Measurements from ENCODE around the gene TMEM191C. TPM values are rescaled to one million over a fixed set of nuclear protein-coding genes. Genes with fewer than 3 reads are reported as not detected.
"Not testable (repeated sequence)": the region's sequence is repeated elsewhere in the genome, so short reads cannot be mapped to it uniquely, and the experiment has no call there.

The TMEM191C gene
- total RNA-seq, 1 experiment from 2014 or later = 2.4 TPM

DNA sequence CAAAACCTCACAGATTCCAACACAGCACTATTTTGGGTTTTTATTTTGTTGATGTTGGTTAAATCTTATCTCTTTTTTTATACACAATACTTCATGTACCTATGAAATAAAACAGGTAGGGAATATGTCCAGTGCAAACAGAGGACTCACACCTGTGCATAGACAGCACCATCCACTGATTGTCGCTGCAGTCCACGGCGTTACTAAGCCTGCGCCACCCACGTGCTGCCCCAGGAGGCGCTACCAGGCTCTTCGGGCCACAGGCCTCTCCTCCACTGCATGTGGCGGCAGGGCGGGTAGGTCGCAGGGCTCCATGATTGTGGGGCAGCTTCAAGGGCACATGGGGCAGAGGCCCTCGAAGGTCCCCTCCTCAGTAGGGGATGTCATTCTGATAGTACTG, 5.8 kb downstream of the TMEM191C start:
- not testable (repeated sequence) for DNase-seq (ENCODE audit: low spot score)

DNA sequence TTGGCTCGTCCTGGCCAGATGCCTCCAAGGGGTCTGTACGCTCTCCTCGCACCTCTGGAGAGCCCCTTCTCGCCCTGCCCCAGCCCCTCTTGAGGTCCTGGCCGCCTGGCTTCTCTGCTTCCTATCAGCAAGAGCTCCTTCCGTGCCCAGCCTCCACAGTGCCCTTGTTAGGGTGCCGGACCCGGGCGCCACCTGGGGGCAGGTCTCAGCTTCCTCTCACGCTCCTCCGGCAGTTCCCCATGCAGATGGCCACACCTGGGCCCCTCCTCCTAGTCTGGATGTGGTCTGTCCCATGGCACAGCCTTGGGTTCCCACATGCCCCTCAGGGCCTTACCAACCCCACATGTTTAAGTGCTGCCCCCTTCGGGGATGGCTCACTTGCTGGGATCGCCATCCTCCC, 6.5 kb downstream of the TMEM191C start:
- not testable (repeated sequence) for DNase-seq (ENCODE audit: low spot score)

GRCh38 chr22:21484039-21484438, 16.9 kb downstream of the TMEM191C start:
- DNase-seq (ENCODE audit: low spot score) = not testable (repeated sequence)

GRCh38 chr22:21487723-21488122, 20.5 kb downstream of the TMEM191C start:
- DNase-seq (ENCODE audit: low spot score) = not testable (repeated sequence)

- not testable (repeated sequence) for DNase-seq (ENCODE audit: low spot score)
These were observed 22.0 kb downstream of the TMEM191C start for GRCh38 chr22:21489149-21489680.

DNA sequence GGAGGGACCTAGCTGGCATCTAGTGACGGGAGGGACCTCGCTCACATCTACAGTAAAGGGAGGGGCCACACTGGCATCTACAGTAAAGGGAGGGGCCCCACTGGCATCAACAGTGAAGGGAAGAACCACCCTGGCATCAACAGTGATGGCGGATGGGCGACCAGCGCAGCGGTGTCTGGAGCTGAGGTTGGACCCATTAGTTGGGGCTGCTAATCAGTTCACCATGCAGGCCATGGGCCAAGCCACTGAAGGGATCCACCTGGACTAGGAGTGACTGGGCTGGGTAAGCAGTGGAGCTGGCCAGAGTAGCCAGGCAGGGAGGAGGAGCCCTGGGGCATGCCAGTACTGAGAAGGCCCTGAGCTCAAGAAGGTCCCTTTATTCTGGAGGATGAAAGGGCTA, 23.4 kb downstream of the TMEM191C start:
- not testable (repeated sequence) for DNase-seq (ENCODE audit: low spot score)

- DNase-seq (ENCODE audit: low spot score) = not testable (repeated sequence)
These were observed 25.1 kb downstream of the TMEM191C start for GRCh38 chr22:21492271-21492670.

GRCh38 chr22:21493789-21494782, 26.9 kb downstream of the TMEM191C start:
- DNase-seq (ENCODE audit: low spot score) = not testable (repeated sequence)

- DNase-seq (ENCODE audit: low spot score) = not testable (repeated sequence)
These were observed 30.8 kb downstream of the TMEM191C start for GRCh38 chr22:21497984-21498383.

DNA sequence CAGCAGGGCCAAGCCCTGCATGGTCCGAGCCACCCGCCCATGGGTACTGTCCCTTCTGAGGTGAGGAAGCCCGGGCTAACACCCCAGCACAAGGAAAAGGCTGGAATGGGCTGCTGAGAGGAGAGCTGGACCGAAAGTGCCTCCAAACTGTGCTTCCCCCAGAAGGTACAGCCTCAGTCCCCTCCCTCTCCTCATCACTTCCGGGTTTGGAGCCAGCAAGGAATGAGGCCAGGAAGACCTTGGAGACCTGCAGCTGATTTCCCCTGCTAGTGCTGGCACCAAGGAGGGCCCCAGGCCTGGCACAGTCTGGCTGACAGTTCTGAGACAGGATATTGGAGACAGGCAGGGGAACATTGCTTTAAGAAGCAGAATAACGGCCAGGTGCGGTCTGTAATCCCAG, 31.3 kb downstream of the TMEM191C start:
- DNase-seq (ENCODE audit: low spot score) = not testable (repeated sequence)

GRCh38 chr22:21499623-21500506, 32.7 kb downstream of the TMEM191C start:
- DNase-seq (ENCODE audit: low spot score) = not testable (repeated sequence)

DNA sequence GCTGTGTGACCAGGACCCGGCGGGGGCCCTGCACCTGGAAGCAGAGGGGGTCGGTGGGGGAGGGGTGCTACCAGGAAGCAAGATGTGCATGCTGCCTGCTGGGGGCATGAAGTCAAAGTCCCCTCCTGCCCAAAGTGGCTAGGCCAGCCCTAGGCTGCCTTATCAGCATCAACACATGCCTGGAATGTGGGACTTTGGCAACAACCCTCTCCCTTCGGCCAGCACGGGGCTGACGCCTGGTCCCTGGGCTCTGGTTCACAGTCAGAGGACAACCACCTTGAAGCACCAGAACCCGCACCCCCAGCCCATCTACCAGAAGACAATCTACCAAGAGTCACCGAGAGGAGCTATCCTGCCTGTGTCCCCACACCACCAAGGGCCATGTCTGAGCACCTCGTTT, 43.2 kb downstream of the TMEM191C start:
- not testable (repeated sequence) for DNase-seq (ENCODE audit: low spot score)

GRCh38 chr22:21512022-21512421, 44.8 kb downstream of the TMEM191C start:
- not testable (repeated sequence) for DNase-seq (ENCODE audit: low spot score)

- DNase-seq (ENCODE audit: low spot score) = not testable (repeated sequence)
These were observed 46.9 kb downstream of the TMEM191C start for GRCh38 chr22:21514117-21514516.

DNA sequence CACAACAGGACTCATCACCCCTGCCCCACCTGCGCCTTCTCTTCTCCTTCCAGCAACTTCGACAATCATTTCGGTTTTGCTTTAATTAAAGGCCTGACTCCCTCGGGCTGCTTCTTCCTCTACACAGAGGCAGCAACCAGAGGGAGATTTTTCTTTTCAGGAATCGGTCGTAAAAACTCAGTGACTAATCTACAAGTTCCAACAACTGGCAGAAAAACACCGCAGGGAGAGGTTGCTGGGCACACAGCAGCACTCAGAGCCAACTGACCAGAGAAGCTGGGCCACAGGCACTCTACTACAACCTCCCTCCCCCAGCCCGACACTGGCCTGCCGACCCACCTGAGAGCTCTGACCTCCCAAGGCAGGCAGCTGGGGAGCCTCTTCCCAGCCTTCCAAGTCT, 48.0 kb downstream of the TMEM191C start:
- not testable (repeated sequence) for DNase-seq (ENCODE audit: low spot score)

DNA sequence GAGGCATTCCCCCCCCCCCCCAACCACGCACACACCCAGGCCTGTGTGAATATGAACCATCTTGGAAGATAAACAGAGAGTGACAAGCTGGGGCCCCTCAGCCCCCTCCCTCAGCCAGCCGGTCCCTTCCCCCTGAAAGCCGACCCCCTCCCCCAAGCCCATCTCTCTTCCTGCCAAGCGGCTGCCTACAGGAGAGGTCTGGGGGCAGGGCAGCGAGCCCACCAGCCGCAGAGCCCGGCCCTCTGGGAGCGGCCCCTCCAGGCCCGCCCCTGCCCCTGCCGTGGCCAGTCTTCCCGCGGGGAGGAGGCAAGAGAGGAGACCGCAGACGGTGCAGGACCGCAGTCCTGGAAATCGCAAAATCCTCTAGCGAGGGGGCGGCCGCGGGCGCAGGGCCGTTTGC, 49.3 kb downstream of the TMEM191C start:
- not testable (repeated sequence) for DNase-seq (ENCODE audit: low spot score)

- DNase-seq (ENCODE audit: low spot score) = not testable (repeated sequence)
These were observed 50.0 kb downstream of the TMEM191C start for GRCh38 chr22:21516970-21517764.
